ENCODE results near the gene CIB2. TPM values are rescaled to one million over a fixed set of nuclear protein-coding genes. Genes with fewer than 3 reads are reported as not detected.

CIB2 gene
- total RNA-seq, 2 donors from 2014 or later, result 40.6 to 41.7 TPM

- Histone ChIP-seq H3K27me3 (ENCODE audit: control insufficient read depth, insufficient read depth, low read length, poor library complexity, severe bottlenecking) (peaks cover 11% of the 10 kb centered on the region), H3K4me3 (ENCODE audit: low read length) (no peak within 1 kb of the TSS), H3K9ac (ENCODE audit: extremely low read depth, low read length, poor library complexity, severe bottlenecking) (no peak within 1 kb of the TSS), H3K9me3 (ENCODE audit: control insufficient read depth, low read length) (no peaks in the 10 kb centered on the region), H3K27ac (ENCODE audit: low read depth, low read length) (no peak within 1 kb of the TSS), H3K36me3 (ENCODE audit: control insufficient read depth, insufficient read depth, low read length) (no peaks in the 10 kb centered on the region), H3K4me1 (ENCODE audit: control insufficient read depth, insufficient read depth, low read length) (no peaks in the 10 kb centered on the region)
- Mint-ChIP-seq H3K9me3 (no peaks in the 10 kb centered on the region), H3K4me3 (no peak within 1 kb of the TSS), H3K36me3 (ENCODE audit: low read depth) (no peaks in the 10 kb centered on the region), H3K27me3 (ENCODE audit: insufficient read depth) (peaks cover 21% of the 10 kb centered on the region), H3K27ac (no peak within 1 kb of the TSS), H3K4me1 (no peaks in the 10 kb centered on the region)
- DNase-seq, result no peak
- WGBS, 2 experiments (ENCODE audit: insufficient coverage in 1 of 2, insufficient read length in 1 of 2), result 87 to 98% methylated on average over 7 to 11 of the region's 11 CpGs
- TF ChIP-seq CTCF (conservative IDR thresholded peaks at IDR 0.05), result no peak
Observed at GRCh38 chr15:78092261-78093041, 38.8 kb downstream of the CIB2 start, which contains the start of gene SH2D7. Gene SH2D7 (plus strand): TSS chr15:78092561. CDS start chr15:78092585, 24 bp downstream.

- H3K9me3 Mint-ChIP-seq, result no peaks in the 10 kb centered on the region
- Histone ChIP-seq H3K9ac (ENCODE audit: extremely low read depth, low read length, poor library complexity, severe bottlenecking) (no peak overlapping the region), H3K4me3 (ENCODE audit: low read length) (no peak overlapping the region), H3K27ac (ENCODE audit: low read depth, low read length) (no peak overlapping the region), H3K27me3 (ENCODE audit: control insufficient read depth, insufficient read depth, low read length, poor library complexity, severe bottlenecking) (peaks cover 11% of the 10 kb centered on the region), H3K9me3 (ENCODE audit: control insufficient read depth, low read length) (no peaks in the 10 kb centered on the region), H3K4me1 (ENCODE audit: control insufficient read depth, insufficient read depth, low read length) (no peaks in the 10 kb centered on the region), H3K36me3 (ENCODE audit: control insufficient read depth, insufficient read depth, low read length) (no peaks in the 10 kb centered on the region)
- DNase-seq, result no peak
- H3K36me3 Mint-ChIP-seq (ENCODE audit: low read depth), result no peaks in the 10 kb centered on the region
- no peak for TF ChIP-seq CTCF (conservative IDR thresholded peaks at IDR 0.05)
- WGBS, 2 experiments (ENCODE audit: insufficient coverage in 1 of 2, insufficient read length in 1 of 2), result 94 to 100% methylated on average over 2 to 3 of the region's 3 CpGs
- no peak overlapping the region for H3K4me3 Mint-ChIP-seq
- H3K27me3 Mint-ChIP-seq (ENCODE audit: insufficient read depth), result peaks cover 21% of the 10 kb centered on the region
- H3K27ac Mint-ChIP-seq, result no peak overlapping the region
- no peaks in the 10 kb centered on the region for H3K4me1 Mint-ChIP-seq
Observed at GRCh38 chr15:78090422-78091063, 40.7 kb downstream of the CIB2 start.

- H3K9ac ChIP-seq (ENCODE audit: extremely low read depth, low read length, poor library complexity, severe bottlenecking), result no peak overlapping the region
- Mint-ChIP-seq H3K27me3 (ENCODE audit: insufficient read depth) (peaks cover 12% of the 10 kb centered on the region), H3K4me1 (no peaks in the 10 kb centered on the region), H3K4me3 (no peak overlapping the region), H3K27ac (no peak overlapping the region), H3K9me3 (no peaks in the 10 kb centered on the region), H3K36me3 (ENCODE audit: low read depth) (no peaks in the 10 kb centered on the region)
- H3K27ac ChIP-seq (ENCODE audit: low read depth, low read length), result no peak overlapping the region
- no peak for TF ChIP-seq CTCF (conservative IDR thresholded peaks at IDR 0.05)
- H3K36me3 ChIP-seq (ENCODE audit: control insufficient read depth, insufficient read depth, low read length), result no peaks in the 10 kb centered on the region
- no peak overlapping the region for H3K4me3 ChIP-seq (ENCODE audit: low read length)
- DNase-seq, result no peak
- no peaks in the 10 kb centered on the region for H3K9me3 ChIP-seq (ENCODE audit: control insufficient read depth, low read length)
- H3K27me3 ChIP-seq (ENCODE audit: control insufficient read depth, insufficient read depth, low read length, poor library complexity, severe bottlenecking), result no peaks in the 10 kb centered on the region
- WGBS, 2 experiments (ENCODE audit: insufficient coverage in 1 of 2, insufficient read length in 1 of 2), result 89 to 100% methylated on average over 1 to 3 of the region's 3 CpGs
- H3K4me1 ChIP-seq (ENCODE audit: control insufficient read depth, insufficient read depth, low read length), result no peaks in the 10 kb centered on the region
Observed at GRCh38 chr15:78088773-78089080, 42.5 kb downstream of the CIB2 start.

Data from endodermal cell (in vitro differentiated cells).